HCT116 (cell line): ENCODE data around the gene U2AF2.

Experiments
- CEBPB ChIP-seq: IDR thresholded peaks from 2 replicates; pipeline ENCODE4 v1.6.1; 2012; ENCODE audit warnings: low read depth
- TF ChIP-seq, protein P1 (sequence below), 3 experiments: fragments of 200-600 bp in 1 of 3; sonication (generic) in 1 of 3; IDR thresholded peaks in 2 of 3; conservative IDR thresholded peaks in 1 of 3; 2 replicates each; pipeline ENCODE4 v1.5.1; 2012 to 2017; ENCODE audit warnings: low read depth in 2 of 3, low read length in 2 of 3, antibody characterized with exemption in 1 of 3, borderline replicate concordance in 1 of 3, control low read depth in 1 of 3, mild to moderate bottlenecking in 1 of 3, mixed read lengths in 1 of 3, mixed run types in 1 of 3, moderate library complexity in 1 of 3; ENCODE audit not compliant: insufficient read depth in 1 of 3
- TF ChIP-seq, protein P2 (sequence below): IDR thresholded peaks from 2 replicates; pipeline ENCODE4 v1.6.1; 2012; ENCODE audit warnings: low read depth

DNA sequence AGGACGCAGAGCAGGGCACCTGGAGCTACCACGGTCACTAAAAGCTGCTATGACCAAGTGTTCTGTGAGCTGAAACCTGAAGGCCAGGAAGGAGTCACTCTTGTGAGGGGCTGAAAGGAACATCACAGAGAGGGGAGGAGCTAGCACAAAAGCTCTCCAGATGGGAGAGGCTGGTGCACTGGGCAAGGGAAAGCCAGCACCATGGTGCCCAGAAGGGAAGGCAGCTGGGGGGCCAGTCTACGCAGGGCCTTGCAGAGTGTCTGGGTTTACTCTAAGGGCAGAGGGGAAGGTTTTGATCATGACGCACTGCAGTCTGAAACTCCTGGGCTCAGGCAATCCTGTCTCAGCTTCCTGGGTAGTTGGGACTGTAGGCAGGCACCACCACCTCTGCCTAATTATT lies 18.1 kb upstream of the U2AF2 start:
- TF ChIP-seq, protein P1, sequence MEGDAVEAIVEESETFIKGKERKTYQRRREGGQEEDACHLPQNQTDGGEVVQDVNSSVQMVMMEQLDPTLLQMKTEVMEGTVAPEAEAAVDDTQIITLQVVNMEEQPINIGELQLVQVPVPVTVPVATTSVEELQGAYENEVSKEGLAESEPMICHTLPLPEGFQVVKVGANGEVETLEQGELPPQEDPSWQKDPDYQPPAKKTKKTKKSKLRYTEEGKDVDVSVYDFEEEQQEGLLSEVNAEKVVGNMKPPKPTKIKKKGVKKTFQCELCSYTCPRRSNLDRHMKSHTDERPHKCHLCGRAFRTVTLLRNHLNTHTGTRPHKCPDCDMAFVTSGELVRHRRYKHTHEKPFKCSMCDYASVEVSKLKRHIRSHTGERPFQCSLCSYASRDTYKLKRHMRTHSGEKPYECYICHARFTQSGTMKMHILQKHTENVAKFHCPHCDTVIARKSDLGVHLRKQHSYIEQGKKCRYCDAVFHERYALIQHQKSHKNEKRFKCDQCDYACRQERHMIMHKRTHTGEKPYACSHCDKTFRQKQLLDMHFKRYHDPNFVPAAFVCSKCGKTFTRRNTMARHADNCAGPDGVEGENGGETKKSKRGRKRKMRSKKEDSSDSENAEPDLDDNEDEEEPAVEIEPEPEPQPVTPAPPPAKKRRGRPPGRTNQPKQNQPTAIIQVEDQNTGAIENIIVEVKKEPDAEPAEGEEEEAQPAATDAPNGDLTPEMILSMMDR (IDR thresholded peaks at IDR 0.05 in 2 of 3, conservative IDR thresholded peaks at IDR 0.05 in 1 of 3; ENCODE audit: borderline replicate concordance in 1 of 3, insufficient read depth in 1 of 3, low read depth in 2 of 3, low read length in 2 of 3): no peak
- TF ChIP-seq, protein P2, sequence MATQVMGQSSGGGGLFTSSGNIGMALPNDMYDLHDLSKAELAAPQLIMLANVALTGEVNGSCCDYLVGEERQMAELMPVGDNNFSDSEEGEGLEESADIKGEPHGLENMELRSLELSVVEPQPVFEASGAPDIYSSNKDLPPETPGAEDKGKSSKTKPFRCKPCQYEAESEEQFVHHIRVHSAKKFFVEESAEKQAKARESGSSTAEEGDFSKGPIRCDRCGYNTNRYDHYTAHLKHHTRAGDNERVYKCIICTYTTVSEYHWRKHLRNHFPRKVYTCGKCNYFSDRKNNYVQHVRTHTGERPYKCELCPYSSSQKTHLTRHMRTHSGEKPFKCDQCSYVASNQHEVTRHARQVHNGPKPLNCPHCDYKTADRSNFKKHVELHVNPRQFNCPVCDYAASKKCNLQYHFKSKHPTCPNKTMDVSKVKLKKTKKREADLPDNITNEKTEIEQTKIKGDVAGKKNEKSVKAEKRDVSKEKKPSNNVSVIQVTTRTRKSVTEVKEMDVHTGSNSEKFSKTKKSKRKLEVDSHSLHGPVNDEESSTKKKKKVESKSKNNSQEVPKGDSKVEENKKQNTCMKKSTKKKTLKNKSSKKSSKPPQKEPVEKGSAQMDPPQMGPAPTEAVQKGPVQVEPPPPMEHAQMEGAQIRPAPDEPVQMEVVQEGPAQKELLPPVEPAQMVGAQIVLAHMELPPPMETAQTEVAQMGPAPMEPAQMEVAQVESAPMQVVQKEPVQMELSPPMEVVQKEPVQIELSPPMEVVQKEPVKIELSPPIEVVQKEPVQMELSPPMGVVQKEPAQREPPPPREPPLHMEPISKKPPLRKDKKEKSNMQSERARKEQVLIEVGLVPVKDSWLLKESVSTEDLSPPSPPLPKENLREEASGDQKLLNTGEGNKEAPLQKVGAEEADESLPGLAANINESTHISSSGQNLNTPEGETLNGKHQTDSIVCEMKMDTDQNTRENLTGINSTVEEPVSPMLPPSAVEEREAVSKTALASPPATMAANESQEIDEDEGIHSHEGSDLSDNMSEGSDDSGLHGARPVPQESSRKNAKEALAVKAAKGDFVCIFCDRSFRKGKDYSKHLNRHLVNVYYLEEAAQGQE: no peak
- no peak for TF ChIP-seq CEBPB
